Neural cell (in vitro differentiated cells): Measurements from ENCODE around the gene NDST3. TPM values are rescaled to one million over a fixed set of nuclear protein-coding genes. Genes with fewer than 3 reads are reported as not detected.

Experiments
- H2AFZ ChIP-seq: fragments of 200-600, 300-800 bp; sonication (generic), shearing (Covaris generic); 2 replicates; pipeline ENCODE4 v1.6.0; 2014; ENCODE audit warnings: low read depth, mild to moderate bottlenecking, antibody characterized with exemption, low read length, moderate library complexity
- H3F3A ChIP-seq: fragments of 200-600 bp; shearing (Covaris generic); 2 replicates; pipeline ENCODE4 v1.6.1; 2016; ENCODE audit warnings: mild to moderate bottlenecking, moderate library complexity, mixed read lengths, antibody characterized with exemption, low read length; ENCODE audit not compliant: insufficient read depth, poor library complexity, severe bottlenecking
- H3K27ac ChIP-seq: fragments of 200-600, 300-800 bp; sonication (generic), shearing (Covaris generic); 2 replicates; pipeline ENCODE4 v1.5.1; 2014; ENCODE audit warnings: mild to moderate bottlenecking, low read length, moderate library complexity
- H3K27me3 ChIP-seq: fragments of 300-800, 200-600 bp; sonication (generic), shearing (Covaris generic); 2 replicates; pipeline ENCODE4 v1.6.0; 2014; ENCODE audit warnings: mild to moderate bottlenecking, low read depth, low read length, moderate library complexity; ENCODE audit not compliant: insufficient read depth
- H3K36me3 ChIP-seq: fragments of 300-800, 200-600 bp; sonication (generic), shearing (Covaris generic); 2 replicates; pipeline ENCODE4 v1.5.1; 2014; ENCODE audit warnings: mild to moderate bottlenecking, antibody characterized with exemption, low read length, moderate library complexity; ENCODE audit not compliant: insufficient read depth
- H3K4me2 ChIP-seq: fragments of 300-800, 200-600 bp; sonication (generic), shearing (Covaris generic); 2 replicates; pipeline ENCODE4 v1.6.0; 2014; ENCODE audit warnings: mild to moderate bottlenecking, low read length
- H3K4me3 ChIP-seq: fragments of 300-800, 200-600 bp; sonication (generic), shearing (Covaris generic); 2 replicates; pipeline ENCODE4 v1.5.1; 2014; ENCODE audit warnings: mild to moderate bottlenecking, low read length, moderate library complexity
- H3K79me2 ChIP-seq: fragments of 200-600 bp; shearing (Covaris generic); replicated peaks from 2 replicates; pipeline ENCODE4 v1.6.0; 2014; ENCODE audit warnings: mild to moderate bottlenecking, low read length, moderate library complexity; ENCODE audit not compliant: insufficient read depth
- H3K9ac ChIP-seq: fragments of 300-800, 200-600 bp; sonication (generic), shearing (Covaris generic); 2 replicates; pipeline ENCODE4 v1.6.1; 2016; ENCODE audit warnings: mild to moderate bottlenecking, low read length, mixed read lengths
- H3K9me2 ChIP-seq: fragments of 200-600 bp; shearing (Covaris generic); 2 replicates; pipeline ENCODE4 v1.6.1; 2016; ENCODE audit warnings: mild to moderate bottlenecking, low read length, mixed read lengths; ENCODE audit not compliant: insufficient read depth
- H3K9me3 ChIP-seq: fragments of 200-600, 300-800 bp; sonication (generic), shearing (Covaris generic); 2 replicates; pipeline ENCODE4 v1.6.1; 2016; ENCODE audit warnings: mild to moderate bottlenecking, mixed run types, low read length, moderate library complexity, mixed read lengths
- H4K20me1 ChIP-seq: fragments of 200-600 bp; shearing (Covaris generic); 2 replicates; pipeline ENCODE4 v1.6.1; 2016; ENCODE audit warnings: mild to moderate bottlenecking, mixed run types; ENCODE audit not compliant: insufficient read depth
- EP300 ChIP-seq: fragments of 450-650 bp; conservative IDR thresholded peaks from 2 replicates; pipeline ENCODE4 v1.6.1; 2014; ENCODE audit warnings: antibody characterized with exemption, mild to moderate bottlenecking, moderate library complexity; ENCODE audit not compliant: poor library complexity, severe bottlenecking
- EZH2 ChIP-seq: fragments of 200-600, 300-800 bp; shearing (Covaris generic), sonication (generic); IDR thresholded peaks from 2 replicates; pipeline ENCODE4 v1.6.1; 2014; ENCODE audit warnings: antibody characterized with exemption, low read length, borderline replicate concordance, mild to moderate bottlenecking; ENCODE audit not compliant: insufficient read depth, poor library complexity, severe bottlenecking
- MXI1 ChIP-seq: fragments of 450-650 bp; conservative IDR thresholded peaks from 2 replicates; pipeline ENCODE4 v1.6.1; 2014; ENCODE audit warnings: antibody characterized with exemption, mild to moderate bottlenecking; ENCODE audit not compliant: poor library complexity, severe bottlenecking
- POLR2AphosphoS5 ChIP-seq: IDR thresholded peaks from 2 replicates; pipeline ENCODE4 v1.6.1; 2012
- RAD21 ChIP-seq: fragments of 450-650 bp; conservative IDR thresholded peaks from 2 replicates; pipeline ENCODE4 v1.6.1; 2014; ENCODE audit warnings: antibody characterized with exemption, mild to moderate bottlenecking, moderate library complexity
- TAF1 ChIP-seq: IDR thresholded peaks from 2 replicates; pipeline ENCODE4 v1.6.1; 2012; ENCODE audit warnings: low read depth
- polyA plus RNA-seq: library from polyadenylated mRNA; depleted of rRNA; stranded (reverse); fragments of >200 nt; gene quantifications from 2 replicates; pipeline ENCODE4 v1.2.3, GENCODE V29; 2014
- TF ChIP-seq, protein P1 (sequence below): fragments of 450-650 bp; IDR thresholded peaks from 2 replicates; pipeline ENCODE4 v1.5.1; 2014; ENCODE audit warnings: antibody characterized with exemption, mild to moderate bottlenecking, moderate library complexity; ENCODE audit not compliant: poor library complexity, severe bottlenecking
- TF ChIP-seq, protein P2 (sequence below): IDR thresholded peaks from 2 replicates; pipeline ENCODE4 v1.6.1; 2012; ENCODE audit warnings: borderline replicate concordance

NDST3 gene
- polyA plus RNA-seq, 1 donor from 2014 or later: 4.0 TPM

- TF ChIP-seq, protein P1, sequence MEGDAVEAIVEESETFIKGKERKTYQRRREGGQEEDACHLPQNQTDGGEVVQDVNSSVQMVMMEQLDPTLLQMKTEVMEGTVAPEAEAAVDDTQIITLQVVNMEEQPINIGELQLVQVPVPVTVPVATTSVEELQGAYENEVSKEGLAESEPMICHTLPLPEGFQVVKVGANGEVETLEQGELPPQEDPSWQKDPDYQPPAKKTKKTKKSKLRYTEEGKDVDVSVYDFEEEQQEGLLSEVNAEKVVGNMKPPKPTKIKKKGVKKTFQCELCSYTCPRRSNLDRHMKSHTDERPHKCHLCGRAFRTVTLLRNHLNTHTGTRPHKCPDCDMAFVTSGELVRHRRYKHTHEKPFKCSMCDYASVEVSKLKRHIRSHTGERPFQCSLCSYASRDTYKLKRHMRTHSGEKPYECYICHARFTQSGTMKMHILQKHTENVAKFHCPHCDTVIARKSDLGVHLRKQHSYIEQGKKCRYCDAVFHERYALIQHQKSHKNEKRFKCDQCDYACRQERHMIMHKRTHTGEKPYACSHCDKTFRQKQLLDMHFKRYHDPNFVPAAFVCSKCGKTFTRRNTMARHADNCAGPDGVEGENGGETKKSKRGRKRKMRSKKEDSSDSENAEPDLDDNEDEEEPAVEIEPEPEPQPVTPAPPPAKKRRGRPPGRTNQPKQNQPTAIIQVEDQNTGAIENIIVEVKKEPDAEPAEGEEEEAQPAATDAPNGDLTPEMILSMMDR: no peak
- no peak for TF ChIP-seq TAF1
Observed at GRCh38 chr4:118059397-118059796, 25.1 kb downstream of the NDST3 start (continued).

- Histone ChIP-seq H3K4me3 (no peak overlapping the region), H2AFZ (no peak overlapping the region)
- no peak for TF ChIP-seq EP300
- TF ChIP-seq, protein P1: peak; percentile 9
Observed at GRCh38 chr4:118076958-118077766, 42.9 kb downstream of the NDST3 start.

DNA sequence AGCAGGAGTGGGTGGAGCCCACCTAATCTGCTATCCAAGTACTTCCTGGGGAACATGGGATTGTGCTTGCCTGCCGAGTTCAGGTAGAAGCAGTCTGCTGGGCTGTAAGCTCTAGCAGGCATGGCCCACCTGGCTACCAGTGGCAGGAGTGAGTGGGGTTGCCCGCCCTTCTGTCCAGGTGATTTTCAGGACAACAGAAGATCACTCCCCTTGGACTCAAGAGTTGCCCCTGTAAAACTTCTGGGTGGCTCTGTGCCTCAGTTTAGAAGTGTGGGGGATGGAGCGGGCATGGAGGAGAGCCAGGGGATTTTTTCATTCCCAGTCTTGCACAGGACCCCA lies 43.5 kb downstream of the NDST3 start:
- peaks cover 3% of the 10 kb centered on the region for H3K9me3 ChIP-seq
- no peak overlapping the region for H3K4me3 ChIP-seq
- no peak overlapping the region for H3K4me2 ChIP-seq
- H3K36me3 ChIP-seq: no peaks in the 10 kb centered on the region
- TF ChIP-seq, protein P1: no peak
- no peak for TF ChIP-seq TAF1
- TF ChIP-seq EP300: no peak
- TF ChIP-seq, protein P2, sequence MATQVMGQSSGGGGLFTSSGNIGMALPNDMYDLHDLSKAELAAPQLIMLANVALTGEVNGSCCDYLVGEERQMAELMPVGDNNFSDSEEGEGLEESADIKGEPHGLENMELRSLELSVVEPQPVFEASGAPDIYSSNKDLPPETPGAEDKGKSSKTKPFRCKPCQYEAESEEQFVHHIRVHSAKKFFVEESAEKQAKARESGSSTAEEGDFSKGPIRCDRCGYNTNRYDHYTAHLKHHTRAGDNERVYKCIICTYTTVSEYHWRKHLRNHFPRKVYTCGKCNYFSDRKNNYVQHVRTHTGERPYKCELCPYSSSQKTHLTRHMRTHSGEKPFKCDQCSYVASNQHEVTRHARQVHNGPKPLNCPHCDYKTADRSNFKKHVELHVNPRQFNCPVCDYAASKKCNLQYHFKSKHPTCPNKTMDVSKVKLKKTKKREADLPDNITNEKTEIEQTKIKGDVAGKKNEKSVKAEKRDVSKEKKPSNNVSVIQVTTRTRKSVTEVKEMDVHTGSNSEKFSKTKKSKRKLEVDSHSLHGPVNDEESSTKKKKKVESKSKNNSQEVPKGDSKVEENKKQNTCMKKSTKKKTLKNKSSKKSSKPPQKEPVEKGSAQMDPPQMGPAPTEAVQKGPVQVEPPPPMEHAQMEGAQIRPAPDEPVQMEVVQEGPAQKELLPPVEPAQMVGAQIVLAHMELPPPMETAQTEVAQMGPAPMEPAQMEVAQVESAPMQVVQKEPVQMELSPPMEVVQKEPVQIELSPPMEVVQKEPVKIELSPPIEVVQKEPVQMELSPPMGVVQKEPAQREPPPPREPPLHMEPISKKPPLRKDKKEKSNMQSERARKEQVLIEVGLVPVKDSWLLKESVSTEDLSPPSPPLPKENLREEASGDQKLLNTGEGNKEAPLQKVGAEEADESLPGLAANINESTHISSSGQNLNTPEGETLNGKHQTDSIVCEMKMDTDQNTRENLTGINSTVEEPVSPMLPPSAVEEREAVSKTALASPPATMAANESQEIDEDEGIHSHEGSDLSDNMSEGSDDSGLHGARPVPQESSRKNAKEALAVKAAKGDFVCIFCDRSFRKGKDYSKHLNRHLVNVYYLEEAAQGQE: no peak
- TF ChIP-seq EZH2: no peak
- no peak for TF ChIP-seq POLR2AphosphoS5
- TF ChIP-seq RAD21: no peak
- no peak for TF ChIP-seq MXI1
- no peaks in the 10 kb centered on the region for H3K79me2 ChIP-seq
- no peak overlapping the region for H2AFZ ChIP-seq
- no peaks in the 10 kb centered on the region for H4K20me1 ChIP-seq
- H3K27ac ChIP-seq: no peak overlapping the region
- no peak overlapping the region for H3K9ac ChIP-seq
- no peaks in the 10 kb centered on the region for H3K9me2 ChIP-seq
- no peaks in the 10 kb centered on the region for H3K27me3 ChIP-seq
- no peaks in the 10 kb centered on the region for H3F3A ChIP-seq

More at GRCh38 chr4:118076958-118077766, 42.9 kb downstream of the NDST3 start:
- no peaks in the 10 kb centered on the region for H4K20me1 ChIP-seq
- no peaks in the 10 kb centered on the region for H3K27me3 ChIP-seq
- H3F3A ChIP-seq: no peaks in the 10 kb centered on the region
- peaks cover 3% of the 10 kb centered on the region for H3K9me3 ChIP-seq
- no peaks in the 10 kb centered on the region for H3K79me2 ChIP-seq
- no peak overlapping the region for H3K4me2 ChIP-seq
- H3K9me2 ChIP-seq: no peaks in the 10 kb centered on the region
- H3K27ac ChIP-seq: no peak overlapping the region
- H3K9ac ChIP-seq: no peak overlapping the region
- H3K36me3 ChIP-seq: no peaks in the 10 kb centered on the region
